ENCODE results near the gene TAF1D.

DNA sequence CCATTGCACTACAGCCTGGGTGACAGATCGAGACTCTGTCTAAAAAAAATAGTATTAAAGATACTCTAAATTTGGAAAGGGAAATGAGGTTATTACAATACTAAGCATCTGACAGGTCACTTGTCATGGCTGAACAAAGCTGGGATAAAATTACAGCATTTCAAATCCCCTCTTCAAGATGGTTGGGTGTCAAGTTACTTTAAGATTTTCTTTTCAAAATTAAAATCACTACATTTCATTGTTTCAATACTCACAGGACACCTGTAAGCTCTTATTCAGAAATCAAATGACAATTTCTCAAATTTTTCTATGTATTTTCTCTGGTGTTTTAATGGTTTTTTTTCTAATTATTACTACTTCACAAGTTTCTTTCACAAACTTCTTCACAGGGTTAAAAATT, 5.7 kb downstream of the TAF1D start:
- TF ChIP-seq, protein P1, sequence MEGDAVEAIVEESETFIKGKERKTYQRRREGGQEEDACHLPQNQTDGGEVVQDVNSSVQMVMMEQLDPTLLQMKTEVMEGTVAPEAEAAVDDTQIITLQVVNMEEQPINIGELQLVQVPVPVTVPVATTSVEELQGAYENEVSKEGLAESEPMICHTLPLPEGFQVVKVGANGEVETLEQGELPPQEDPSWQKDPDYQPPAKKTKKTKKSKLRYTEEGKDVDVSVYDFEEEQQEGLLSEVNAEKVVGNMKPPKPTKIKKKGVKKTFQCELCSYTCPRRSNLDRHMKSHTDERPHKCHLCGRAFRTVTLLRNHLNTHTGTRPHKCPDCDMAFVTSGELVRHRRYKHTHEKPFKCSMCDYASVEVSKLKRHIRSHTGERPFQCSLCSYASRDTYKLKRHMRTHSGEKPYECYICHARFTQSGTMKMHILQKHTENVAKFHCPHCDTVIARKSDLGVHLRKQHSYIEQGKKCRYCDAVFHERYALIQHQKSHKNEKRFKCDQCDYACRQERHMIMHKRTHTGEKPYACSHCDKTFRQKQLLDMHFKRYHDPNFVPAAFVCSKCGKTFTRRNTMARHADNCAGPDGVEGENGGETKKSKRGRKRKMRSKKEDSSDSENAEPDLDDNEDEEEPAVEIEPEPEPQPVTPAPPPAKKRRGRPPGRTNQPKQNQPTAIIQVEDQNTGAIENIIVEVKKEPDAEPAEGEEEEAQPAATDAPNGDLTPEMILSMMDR (IDR thresholded peaks at IDR 0.05; ENCODE audit: insufficient read depth, low read depth, low read length): no peak
- TF ChIP-seq EZH2 (IDR thresholded peaks at IDR 0.05; ENCODE audit: insufficient read depth, low read length): no peak
